ENCODE results near the gene ALKAL2. TPM values are rescaled to one million over a fixed set of nuclear protein-coding genes. Genes with fewer than 3 reads are reported as not detected.

Gene ALKAL2
- total and polyA plus RNA-seq, 2 of the 13 experiments (the other 11 are each of a cell fraction or from before 2014, with no cell fraction given), result 0.22 to 1.7 TPM

DNA sequence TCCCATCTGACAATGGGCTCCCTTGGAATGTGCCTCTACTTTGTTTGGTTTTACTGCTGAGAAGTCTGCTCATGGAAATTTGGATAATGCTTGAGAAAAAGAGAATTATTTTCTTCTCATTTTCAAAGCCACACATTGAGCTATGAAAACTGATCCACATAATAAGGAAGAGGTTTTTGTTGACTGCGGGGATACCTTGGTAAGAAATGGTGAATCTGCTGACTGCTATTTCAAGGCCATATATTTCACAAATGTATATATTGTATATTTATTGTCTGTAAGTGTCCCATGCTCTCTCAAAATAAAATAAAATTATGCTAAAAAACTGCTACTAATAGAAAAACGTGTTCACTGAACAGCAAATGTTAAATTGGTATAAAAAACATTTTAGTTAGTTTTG lies 39.2 kb downstream of the ALKAL2 start (continued):
- TF ChIP-seq PATZ1 (CRISPR knock-in tag; IDR thresholded peaks at IDR 0.05) (no peak), EHMT2 (IDR thresholded peaks at IDR 0.05; ENCODE audit: borderline replicate concordance, low read depth, low read length) (0 out of 2 replicates have a peak, but pooled peaks have one; percentile 6), ZNF383 (CRISPR knock-in tag; IDR thresholded peaks at IDR 0.05; ENCODE audit: borderline replicate concordance) (no peak), HMG20B (CRISPR knock-in tag; conservative IDR thresholded peaks at IDR 0.05) (no peak), ZNF557 (CRISPR knock-in tag; IDR thresholded peaks at IDR 0.05) (no peak), STAT5B (CRISPR knock-in tag; IDR thresholded peaks at IDR 0.05) (no peak), ZBTB38 (CRISPR knock-in tag; IDR thresholded peaks at IDR 0.05) (no peak), NFKB2 (CRISPR knock-in tag; IDR thresholded peaks at IDR 0.05; ENCODE audit: borderline replicate concordance) (no peak), LBX2 (CRISPR knock-in tag; IDR thresholded peaks at IDR 0.05; ENCODE audit: borderline replicate concordance) (no peak), ARNT (IDR thresholded peaks at IDR 0.05) (no peak), ZNF24 (IDR thresholded peaks at IDR 0.05) (no peak), FUBP1 (CRISPR knock-in tag; IDR thresholded peaks at IDR 0.05; ENCODE audit: borderline replicate concordance) (no peak), TEAD3 (CRISPR knock-in tag; optimal IDR thresholded peaks at IDR 0.05; ENCODE audit: borderline replicate concordance) (peak; percentile 39), ZNF253 (CRISPR knock-in tag; IDR thresholded peaks at IDR 0.05; ENCODE audit: borderline replicate concordance) (no peak), ZBTB8A (CRISPR knock-in tag; IDR thresholded peaks at IDR 0.05; ENCODE audit: borderline replicate concordance, low read depth) (no peak), ZNF337 (CRISPR knock-in tag; IDR thresholded peaks at IDR 0.05; ENCODE audit: borderline replicate concordance, low read depth) (no peak), CHD4 (IDR thresholded peaks at IDR 0.05; ENCODE audit: borderline replicate concordance, low read length) (no peak), MAFG (CRISPR knock-in tag; IDR thresholded peaks at IDR 0.05) (no peak), MAFF (IDR thresholded peaks at IDR 0.05; ENCODE audit: low read depth, low read length) (0 out of 2 replicates have a peak, but pooled peaks have one; percentile 43), ZFP36 (IDR thresholded peaks at IDR 0.05; ENCODE audit: borderline replicate concordance, low read depth, low read length, partially characterized antibody) (no peak), KDM3A (CRISPR knock-in tag; IDR thresholded peaks at IDR 0.05; ENCODE audit: low read depth) (no peak), ZNF614 (CRISPR knock-in tag; IDR thresholded peaks at IDR 0.05; ENCODE audit: borderline replicate concordance) (no peak), MAF1 (CRISPR knock-in tag; IDR thresholded peaks at IDR 0.05; ENCODE audit: borderline replicate concordance) (no peak), LCORL (IDR thresholded peaks at IDR 0.05) (no peak), LCORL (CRISPR knock-in tag; IDR thresholded peaks at IDR 0.05) (no peak), ZNF180 (CRISPR knock-in tag; IDR thresholded peaks at IDR 0.05; ENCODE audit: borderline replicate concordance, low read depth) (no peak)

All from HepG2 (cell line).